Caki2 (cell line): ENCODE data around the gene FRK. TPM values are rescaled to one million over a fixed set of nuclear protein-coding genes. Genes with fewer than 3 reads are reported as not detected.
A peak's percentile ranks its signal among the peaks of the same experiment; 100 is the strongest.

Experiments used
- DNase-seq: peaks from one replicate; pipeline ENCODE4 v3.0.0-alpha.2; 2015; ENCODE audit warnings: low read depth
- in situ Hi-C: cut with HindIII; loops from 2 replicates; pipeline ENCODE4 v1.10.0; 2016; ENCODE audit warnings: low sequenced_read_pairs, low pct_unique_long_range_greater_than_20kb, mixed read lengths
- total RNA-seq: library from RNA; depleted of rRNA; stranded (reverse); fragments of >200 nt; shearing (Covaris generic); gene quantifications from 2 replicates; pipeline ENCODE4 v1.2.3, GENCODE V29; 2014; ENCODE audit warnings: low replicate concordance

The FRK gene
- total RNA-seq, 1 experiment from 2014 or later = 5.0 TPM

DNA sequence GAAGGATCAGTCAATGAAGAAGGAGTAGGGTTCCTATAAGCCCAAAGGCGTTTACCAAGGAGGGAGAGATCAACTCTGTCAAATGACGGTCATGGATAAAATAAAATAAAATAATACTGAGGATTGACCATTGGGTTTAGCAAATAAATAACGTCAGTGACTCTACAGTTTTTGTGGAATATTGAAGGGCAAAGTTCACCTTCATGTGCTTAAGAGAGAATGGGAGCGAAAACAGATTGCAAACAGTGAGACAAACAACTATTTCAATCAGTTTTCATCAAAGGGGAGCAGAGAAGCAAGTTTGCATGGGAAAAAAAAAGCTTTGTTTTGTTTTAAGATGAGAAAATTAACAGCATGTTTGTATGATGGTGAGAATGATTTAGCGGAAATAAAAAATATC lies 22.4 kb upstream of the FRK start:
- in situ Hi-C loops = no loop called here

GRCh38 chr6:116078945-116079344 lies 18.3 kb upstream of the FRK start:
- in situ Hi-C loops = no loop called here

More for the DNA sequence above, 22.4 kb upstream of the FRK start:
- no peak for DNase-seq

GRCh38 chr6:116078522-116078921 lies 17.8 kb upstream of the FRK start:
- no peak for DNase-seq
- in situ Hi-C loops = no loop called here

More at GRCh38 chr6:116078945-116079344, 18.3 kb upstream of the FRK start:
- DNase-seq = no peak

- DNase-seq = no peak
- in situ Hi-C loops = no loop called here
Measured at GRCh38 chr6:116074732-116075390, 14.2 kb upstream of the FRK start.

DNA sequence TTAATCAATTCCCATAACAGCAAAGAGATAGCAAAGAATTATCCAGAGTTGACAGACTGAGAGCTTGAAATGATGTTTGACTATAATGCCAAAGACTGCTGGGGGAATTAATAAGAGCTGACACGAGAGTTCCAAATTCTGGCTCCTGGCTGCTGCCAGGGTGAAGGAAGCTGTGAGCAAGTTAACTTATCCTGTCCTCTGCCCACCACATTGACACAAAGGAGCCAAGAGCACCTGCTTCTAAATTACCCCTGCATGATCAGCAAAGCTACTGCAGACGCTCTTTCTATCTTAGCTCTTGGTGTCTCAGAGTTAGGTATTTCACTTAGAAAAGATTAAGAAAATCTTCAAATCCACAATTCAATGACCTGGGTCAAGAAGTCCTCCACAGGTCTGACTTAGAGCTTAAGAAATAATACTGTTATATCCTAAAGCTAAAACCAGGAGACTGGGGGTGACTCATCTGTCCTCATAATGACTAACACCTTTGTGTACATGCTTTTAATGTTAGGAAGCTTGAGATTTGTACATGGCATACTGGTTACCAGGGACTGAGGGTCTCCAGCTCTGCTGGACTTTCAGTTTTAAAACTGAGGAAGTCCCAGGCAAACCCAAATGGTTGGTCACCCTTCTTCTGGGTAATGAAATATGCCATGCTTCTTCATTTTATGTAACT lies 13.2 kb upstream of the FRK start:
- DNase-seq = peak; percentile 40
- in situ Hi-C loops = no loop called here

- in situ Hi-C loops = no loop called here
- DNase-seq = no peak
Measured at GRCh38 chr6:116072368-116072767, 11.7 kb upstream of the FRK start.

DNA sequence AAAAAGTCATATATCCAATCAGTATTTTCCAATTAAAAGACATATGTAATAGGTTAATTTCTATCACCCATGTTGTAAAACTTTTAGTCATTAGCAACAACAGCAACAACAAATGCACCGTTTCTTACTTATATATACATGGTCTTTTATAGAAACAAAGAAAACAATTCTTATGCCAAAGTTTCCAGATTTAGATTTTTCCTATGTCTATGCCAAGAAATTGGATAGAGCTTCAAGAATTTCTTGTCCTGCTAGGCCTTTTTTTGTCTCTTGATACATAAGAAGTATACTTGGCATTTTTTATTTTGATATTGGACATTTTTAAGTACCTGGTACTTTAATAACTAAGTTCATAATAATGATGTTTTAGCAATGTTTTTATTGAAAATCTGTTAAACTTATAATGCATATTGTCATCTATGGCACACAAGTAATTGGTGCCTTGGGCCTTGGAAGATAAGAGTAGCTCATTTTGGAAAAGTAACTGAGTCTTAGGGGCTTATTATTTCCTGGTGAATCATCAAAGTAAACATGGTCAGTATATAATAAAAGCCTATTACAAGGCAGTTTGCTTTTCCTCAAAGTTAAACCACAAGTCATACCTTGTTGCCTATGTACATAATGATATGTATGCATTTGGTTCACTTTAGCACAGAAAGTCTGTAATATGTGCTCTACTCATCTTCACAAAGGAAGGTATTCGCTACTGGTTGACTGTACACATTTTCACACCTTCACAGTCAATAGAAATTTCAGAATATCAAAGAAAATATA lies 10.1 kb upstream of the FRK start:
- DNase-seq = no peak
- in situ Hi-C loops = no loop called here

DNA sequence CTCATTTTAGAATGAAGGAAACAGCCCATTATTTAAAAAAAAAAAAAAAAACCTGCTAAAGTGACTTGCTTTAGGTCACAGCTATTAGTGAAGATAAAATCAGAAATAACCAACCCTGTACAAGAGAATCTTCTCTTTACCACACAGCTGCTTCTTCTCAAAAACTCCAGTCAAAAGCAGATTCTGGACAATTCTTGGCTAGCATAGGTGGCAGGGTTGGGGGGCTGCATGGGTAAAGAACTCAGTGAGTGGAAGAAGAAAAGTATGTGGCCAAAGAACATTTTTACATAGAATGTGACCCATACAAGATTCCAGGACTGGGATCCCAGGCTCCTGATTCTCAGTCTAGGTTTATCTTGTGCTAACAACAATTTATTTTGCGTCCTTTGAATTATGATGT lies 9.4 kb upstream of the FRK start:
- no peak for DNase-seq
- in situ Hi-C loops = no loop called here

DNA sequence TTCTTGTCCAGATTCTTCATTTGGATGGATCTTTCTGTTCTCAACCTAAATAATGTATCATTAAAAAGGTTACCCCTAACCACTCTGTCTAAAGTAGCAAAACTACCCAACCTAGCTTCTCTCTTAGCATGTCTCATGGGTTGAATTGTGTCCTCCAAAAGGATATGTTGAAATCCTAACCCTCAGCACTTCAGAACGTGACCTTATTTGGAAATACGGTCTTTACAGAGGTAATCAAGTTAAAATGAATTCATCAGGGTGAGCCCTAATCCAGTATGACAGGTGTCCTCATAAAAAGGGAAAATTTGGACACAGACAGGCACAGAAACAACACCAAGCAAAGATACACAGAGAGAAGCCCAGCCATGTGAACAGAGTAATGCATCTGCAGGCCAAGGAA lies 6.1 kb upstream of the FRK start:
- no peak for DNase-seq
- in situ Hi-C loops = loop anchor here (10.0 kb wide), 1 partner anchor 52 kb away; no protein-coding TSS in a partner anchor

DNA sequence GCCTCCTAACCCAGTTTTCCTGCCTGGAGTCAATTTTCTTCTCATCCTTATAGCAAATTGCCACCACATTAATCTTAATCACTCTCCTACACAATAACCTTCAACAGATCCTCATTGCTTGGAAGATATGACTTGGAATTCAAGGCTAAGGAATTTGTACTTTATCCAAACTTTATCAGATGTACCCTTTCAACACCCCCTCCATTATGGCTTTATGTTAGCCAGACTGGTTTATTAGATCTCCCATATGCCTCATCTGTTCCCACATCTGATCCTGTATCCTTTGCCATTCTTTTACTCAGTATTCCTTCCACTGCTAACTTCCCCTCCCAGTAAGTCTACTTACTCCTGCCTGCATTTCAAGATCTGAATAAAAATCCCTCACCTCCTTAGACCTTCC lies 4.0 kb upstream of the FRK start:
- no peak for DNase-seq
- in situ Hi-C loops = loop anchor here (10.0 kb wide), 1 partner anchor 50 kb away; no protein-coding TSS in a partner anchor

DNA sequence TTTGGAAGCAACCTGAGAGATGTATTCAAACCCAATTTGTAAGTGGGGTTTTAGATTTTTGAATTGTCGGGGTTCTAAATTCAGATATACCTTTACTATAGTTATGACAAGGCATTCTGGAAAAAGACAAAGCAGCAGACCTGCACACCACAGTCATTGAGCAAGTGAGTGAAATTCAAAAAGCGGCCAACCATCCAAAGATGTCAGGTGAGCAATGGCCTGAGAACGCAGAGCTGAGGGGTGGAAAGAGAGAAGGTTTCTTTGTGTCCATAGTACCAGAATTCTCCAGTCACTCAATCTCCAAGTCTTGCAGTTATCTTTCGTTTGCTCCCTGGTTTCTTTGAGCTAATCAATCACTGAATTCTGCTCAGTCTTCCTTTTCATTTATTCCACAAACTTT lies 1.8 kb upstream of the FRK start:
- in situ Hi-C loops = loop anchor here (10.0 kb wide), 1 partner anchor 48 kb away; no protein-coding TSS in a partner anchor
- DNase-seq = no peak

- in situ Hi-C loops = loop anchor here (10.0 kb wide), 1 partner anchor 45 kb away; no protein-coding TSS in a partner anchor
- DNase-seq = peak; percentile 68
Measured at GRCh38 chr6:116059713-116060571, 749 bp downstream of the FRK start.

DNA sequence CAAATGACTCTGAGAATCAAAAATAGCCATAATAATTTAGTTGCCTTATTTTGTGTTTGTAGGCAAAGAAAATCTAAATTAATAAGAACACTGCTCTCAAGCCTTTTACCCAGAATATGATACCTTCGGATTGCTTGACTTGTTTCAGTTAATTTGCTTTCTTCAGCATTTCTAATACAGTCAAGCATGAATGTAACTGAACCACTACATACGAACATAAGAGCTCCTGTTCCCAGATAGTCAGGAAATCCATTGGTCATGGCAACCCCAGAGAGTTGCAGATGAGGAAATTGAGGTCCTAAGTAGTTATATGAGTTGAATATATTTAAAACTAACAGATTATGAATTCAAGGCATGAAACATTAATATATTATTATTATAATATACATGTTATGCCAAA lies 2.9 kb downstream of the FRK start:
- no peak for DNase-seq
- in situ Hi-C loops = no loop called here

DNA sequence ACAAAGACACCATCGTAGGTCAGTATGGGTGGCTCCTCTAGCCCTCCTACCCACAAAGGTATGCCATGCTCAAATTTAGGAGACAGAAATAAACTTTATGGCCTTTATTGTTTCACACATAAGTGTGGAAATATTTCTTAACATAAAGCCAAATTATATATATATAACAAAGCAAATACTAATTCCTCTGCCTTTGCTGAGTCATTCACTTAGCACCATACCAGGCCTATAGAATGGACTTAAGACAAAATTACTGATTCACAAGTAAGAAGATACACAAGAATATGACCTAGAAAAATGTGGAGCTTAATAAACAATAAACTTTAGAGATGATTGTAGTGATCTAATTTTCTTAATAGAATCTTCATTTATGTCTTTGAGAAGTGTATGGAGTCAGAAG lies 5.2 kb downstream of the FRK start:
- in situ Hi-C loops = no loop called here
- no peak for DNase-seq

- in situ Hi-C loops = no loop called here
- no peak for DNase-seq
Measured at GRCh38 chr6:116051244-116051643, 9.4 kb downstream of the FRK start.

- in situ Hi-C loops = no loop called here
- no peak for DNase-seq
Measured at GRCh38 chr6:116050737-116051136, 10.0 kb downstream of the FRK start.

- no peak for DNase-seq
- in situ Hi-C loops = no loop called here
Measured at GRCh38 chr6:116049321-116049720, 11.4 kb downstream of the FRK start.

- DNase-seq = no peak
- in situ Hi-C loops = no loop called here
Measured at GRCh38 chr6:116047173-116047933, 13.3 kb downstream of the FRK start.
